H1 (cell line): ENCODE results near the gene ACTC1. TPM values are rescaled to one million over a fixed set of nuclear protein-coding genes. Genes with fewer than 3 reads are reported as not detected.

Source experiments
- CBX5 ChIP-seq: fragments of 300-800, 300-1000 bp; sonication (generic); IDR thresholded peaks from 2 replicates; pipeline ENCODE4 v1.7.1; 2016; ENCODE audit warnings: antibody characterized with exemption, low read length, low read depth
- EZH2 ChIP-seq: fragments of 200-600 bp; sonication (generic); IDR thresholded peaks from 2 replicates; pipeline ENCODE4 v1.7.1; 2012; ENCODE audit warnings: low read depth, mild to moderate bottlenecking, moderate library complexity, low read length, inconsistent platforms; ENCODE audit not compliant: severe bottlenecking
- MAFK ChIP-seq: IDR thresholded peaks from 2 replicates; pipeline ENCODE4 v1.6.1; 2012; ENCODE audit warnings: low read depth, mild to moderate bottlenecking, improper control_type of control experiment, low read length
- TEAD4 ChIP-seq: IDR thresholded peaks from 2 replicates; pipeline ENCODE4 v1.6.1; 2012; ENCODE audit warnings: low read depth, low read length, inconsistent platforms, mixed read lengths
- polyA plus RNA-seq, 7 experiments: library from polyadenylated mRNA; depleted of rRNA in 3 of 7; stranded (reverse) in 5 of 7; unstranded in 2 of 7; fragments of >200 nt in 5 of 7; fragments of 200-250 nt in 2 of 7; gene quantifications; 1 replicate in 5 of 7; 2 replicates in 1 of 7; 4 replicates in 1 of 7; pipeline versions ENCODE4 v1.2.1 to v1.2.3, GENCODE V29; 2011 to 2013; ENCODE audit warnings: missing spikeins in 2 of 7, mixed read lengths in 2 of 7
- total RNA-seq: library from RNA; stranded (reverse); fragmentation: NEBNext Ultra II Directional; extraction: Animal tissue kit (Norgen Biotek cat#: 25700); gene quantifications from 2 replicates; pipeline ENCODE4 v1.2.1, GENCODE V29; 2021

Gene ACTC1
- total and polyA plus RNA-seq, 2 of the 8 experiments (the other 6 are each of a cell fraction or from before 2014, with no cell fraction given): 37.6 to 90.0 TPM

DNA sequence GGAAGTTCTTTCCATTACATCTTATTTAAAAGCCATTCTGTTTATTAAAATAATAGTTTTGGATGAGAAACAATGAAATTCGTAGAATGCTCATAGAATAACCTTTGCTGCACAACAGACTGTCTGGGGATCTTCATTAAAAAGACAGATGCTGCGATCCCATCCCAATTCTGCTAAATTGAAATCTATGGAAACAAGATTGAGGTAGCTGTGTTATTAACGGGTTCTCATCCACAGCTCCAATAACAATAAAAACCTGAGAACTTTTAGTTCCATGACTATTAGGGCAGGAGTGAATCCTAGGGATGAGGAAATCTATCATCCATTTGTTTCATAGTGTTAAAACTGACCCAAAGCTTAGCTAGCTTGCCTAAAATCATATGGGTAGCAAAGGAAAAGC, 38.1 kb downstream of the ACTC1 start (continued):
- TF ChIP-seq TEAD4 (no peak), MAFK (no peak), CBX5 (no peak), EZH2 (no peak)
